Daoy (cell line): Measurements from ENCODE around the gene COX17. TPM values are rescaled to one million over a fixed set of nuclear protein-coding genes. Genes with fewer than 3 reads are reported as not detected.

Source experiments
- DNase-seq: peaks from one replicate; pipeline ENCODE4 v3.0.0-alpha.2; 2015; ENCODE audit warnings: low read depth
- total RNA-seq: library from RNA; depleted of rRNA; stranded (reverse); fragments of >200 nt; shearing (Covaris generic); gene quantifications from 2 replicates; pipeline ENCODE4 v1.2.3, GENCODE V29; 2014; rRNA removed

Gene COX17
- total RNA-seq, 1 experiment from 2014 or later, result 35.9 TPM

GRCh38 chr3:119624002-119624720, 53.0 kb downstream of the COX17 start:
- no peak for DNase-seq

DNA sequence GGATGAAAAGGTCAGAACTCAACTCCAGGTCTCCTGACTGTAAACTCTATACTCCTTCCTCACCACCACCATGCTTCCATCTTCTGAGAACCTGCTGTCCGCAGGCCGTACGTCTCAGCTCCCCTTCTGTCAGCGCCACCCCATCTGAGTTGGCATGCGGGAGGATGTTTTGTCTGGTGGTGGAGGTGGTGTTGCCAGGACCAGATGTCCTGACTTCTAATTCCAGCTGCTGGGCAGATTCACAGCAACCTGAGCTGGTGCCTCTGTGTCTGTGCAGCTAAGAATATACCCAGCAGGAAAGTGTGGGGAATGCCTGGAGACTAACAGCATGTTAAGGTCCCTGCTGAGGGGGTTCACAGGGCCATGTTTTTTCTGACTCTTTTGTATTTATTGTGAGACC, 56.3 kb downstream of the COX17 start:
- no peak for DNase-seq

Other genes starting within 250 kb of the COX17 start
- gene TMEM39A, start 213.8 kb downstream of the COX17 start, total RNA-seq, result 42.6 and 72.5 TPM in 2 replicates
- gene POGLUT1, start 208.4 kb downstream of the COX17 start, total RNA-seq, result 16.1 and 16.5 TPM in 2 replicates
- gene TIMMDC1, start 178.9 kb downstream of the COX17 start, total RNA-seq, result 62.5 and 80.1 TPM in 2 replicates
- gene CD80, start 117.8 kb downstream of the COX17 start, total RNA-seq, result not detected in 2 replicates
- gene ADPRH, start 97.9 kb downstream of the COX17 start, total RNA-seq, result 0.86 and 2.5 TPM in 2 replicates
- gene PLA1A, start 79.5 kb downstream of the COX17 start, total RNA-seq, result not detected in 2 replicates
- 0.17 TPM in 1 of 2 replicates, not detected in the other for gene POPDC2, start 16.8 kb downstream of the COX17 start, total RNA-seq
- 1.8 and 2.0 TPM in 2 replicates for gene CFAP91, start 25.6 kb upstream of the COX17 start, total RNA-seq
- gene NR1I2, start 104.7 kb upstream of the COX17 start, total RNA-seq, result 1.0 and 1.3 TPM in 2 replicates